WERI-Rb-1 (cell line): ENCODE results near the gene CNTNAP2.

Source experiments
- DNase-seq: peaks from one replicate; pipeline ENCODE4 v3.0.0-alpha.2; 2020
- H3K27ac ChIP-seq: fragments of 250-450 bp; sonication (Bioruptor Pico); 2 replicates; pipeline ENCODE4 v1.5.1; 2020; ENCODE audit warnings: mild to moderate bottlenecking, moderate library complexity
- H3K27me3 ChIP-seq: fragments of 250-450 bp; sonication (Bioruptor Pico); 2 replicates; pipeline ENCODE4 v1.5.1; 2021; ENCODE audit warnings: mild to moderate bottlenecking, low read depth, moderate library complexity; ENCODE audit not compliant: insufficient read depth, severe bottlenecking
- H3K36me3 ChIP-seq: fragments of 250-450 bp; sonication (Bioruptor Pico); 2 replicates; pipeline ENCODE4 v1.5.1; 2020; ENCODE audit warnings: mild to moderate bottlenecking, moderate library complexity
- H3K4me3 ChIP-seq: 2 replicates; pipeline ENCODE4 v1.5.1; 2011; ENCODE audit warnings: low read depth, mild to moderate bottlenecking, control low read depth, low read length
- H3K9me3 ChIP-seq: fragments of 250-450 bp; sonication (Bioruptor Pico); 2 replicates; pipeline ENCODE4 v1.5.1; 2021; ENCODE audit warnings: mild to moderate bottlenecking, moderate library complexity; ENCODE audit not compliant: severe bottlenecking
- TF ChIP-seq, protein P1 (sequence below): IDR thresholded peaks from 2 replicates; pipeline ENCODE4 v1.5.1; 2011; ENCODE audit warnings: low read depth, mild to moderate bottlenecking, control low read depth, inconsistent platforms, low read length

Gene CNTNAP2

GRCh38 chr7:148042935-148043631 is 1926.5 kb downstream of the CNTNAP2 start:
- Histone ChIP-seq H3K36me3 (no peaks in the 10 kb centered on the region), H3K27me3 (no peaks in the 10 kb centered on the region), H3K4me3 (no peak overlapping the region), H3K9me3 (no peaks in the 10 kb centered on the region), H3K27ac (no peak overlapping the region)
- TF ChIP-seq, protein P1, sequence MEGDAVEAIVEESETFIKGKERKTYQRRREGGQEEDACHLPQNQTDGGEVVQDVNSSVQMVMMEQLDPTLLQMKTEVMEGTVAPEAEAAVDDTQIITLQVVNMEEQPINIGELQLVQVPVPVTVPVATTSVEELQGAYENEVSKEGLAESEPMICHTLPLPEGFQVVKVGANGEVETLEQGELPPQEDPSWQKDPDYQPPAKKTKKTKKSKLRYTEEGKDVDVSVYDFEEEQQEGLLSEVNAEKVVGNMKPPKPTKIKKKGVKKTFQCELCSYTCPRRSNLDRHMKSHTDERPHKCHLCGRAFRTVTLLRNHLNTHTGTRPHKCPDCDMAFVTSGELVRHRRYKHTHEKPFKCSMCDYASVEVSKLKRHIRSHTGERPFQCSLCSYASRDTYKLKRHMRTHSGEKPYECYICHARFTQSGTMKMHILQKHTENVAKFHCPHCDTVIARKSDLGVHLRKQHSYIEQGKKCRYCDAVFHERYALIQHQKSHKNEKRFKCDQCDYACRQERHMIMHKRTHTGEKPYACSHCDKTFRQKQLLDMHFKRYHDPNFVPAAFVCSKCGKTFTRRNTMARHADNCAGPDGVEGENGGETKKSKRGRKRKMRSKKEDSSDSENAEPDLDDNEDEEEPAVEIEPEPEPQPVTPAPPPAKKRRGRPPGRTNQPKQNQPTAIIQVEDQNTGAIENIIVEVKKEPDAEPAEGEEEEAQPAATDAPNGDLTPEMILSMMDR, result no peak
- no peak for DNase-seq

DNA sequence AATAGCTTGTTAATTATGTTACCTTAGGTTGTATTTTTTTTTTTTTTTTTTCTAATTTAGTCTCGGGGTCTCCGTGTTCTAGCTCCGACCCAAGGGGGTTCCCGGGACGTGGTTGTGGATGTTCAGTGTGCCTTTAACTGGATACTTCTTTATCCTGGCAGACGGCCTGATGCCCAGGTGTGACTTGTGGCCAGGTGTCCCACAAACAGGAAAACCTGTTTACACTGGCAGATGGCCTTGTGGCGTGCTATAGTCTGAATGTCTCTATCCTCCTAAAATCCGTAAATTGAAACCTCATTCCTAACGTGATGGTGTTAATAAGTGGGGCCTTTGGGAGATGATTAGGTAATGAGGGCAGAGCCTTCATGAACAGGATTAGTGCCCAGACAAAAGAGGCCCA is 1927.6 kb downstream of the CNTNAP2 start:
- Histone ChIP-seq H3K9me3 (no peaks in the 10 kb centered on the region), H3K36me3 (no peaks in the 10 kb centered on the region), H3K4me3 (no peak overlapping the region), H3K27me3 (no peaks in the 10 kb centered on the region), H3K27ac (no peak overlapping the region)
- no peak for DNase-seq
- TF ChIP-seq, protein P1, result no peak

- Histone ChIP-seq H3K36me3 (no peaks in the 10 kb centered on the region), H3K27me3 (no peaks in the 10 kb centered on the region), H3K4me3 (no peak overlapping the region), H3K9me3 (no peaks in the 10 kb centered on the region), H3K27ac (no peak overlapping the region)
- no peak for DNase-seq
- TF ChIP-seq, protein P1, result no peak
These were observed 1928.9 kb downstream of the CNTNAP2 start for GRCh38 chr7:148045521-148045920.

DNA sequence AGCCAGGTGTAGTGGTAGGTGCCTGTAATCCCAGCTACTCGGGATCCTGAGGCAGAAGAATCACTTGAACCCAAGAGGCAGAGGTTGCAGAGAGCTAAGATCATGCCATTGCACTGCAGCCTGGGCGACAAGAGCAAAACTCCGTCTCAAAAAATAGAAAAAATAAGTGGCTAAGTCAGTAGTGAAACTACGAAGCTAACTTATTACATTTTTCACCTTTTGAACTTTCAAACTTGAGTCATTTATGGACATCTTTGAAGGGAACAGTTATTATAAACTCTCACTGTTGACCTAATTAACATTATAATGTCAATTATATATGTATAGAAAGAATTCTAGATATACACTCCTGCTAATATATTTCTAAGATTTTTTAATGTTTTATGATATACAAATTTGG is 1932.5 kb downstream of the CNTNAP2 start:
- H3K27me3 ChIP-seq, result no peaks in the 10 kb centered on the region
- no peak for DNase-seq
- no peak overlapping the region for H3K27ac ChIP-seq
- H3K4me3 ChIP-seq, result no peak overlapping the region
- no peaks in the 10 kb centered on the region for H3K9me3 ChIP-seq
- no peaks in the 10 kb centered on the region for H3K36me3 ChIP-seq
- TF ChIP-seq, protein P1, result no peak

- H3K36me3 ChIP-seq, result no peaks in the 10 kb centered on the region
- H3K9me3 ChIP-seq, result no peaks in the 10 kb centered on the region
- no peak for DNase-seq
- no peaks in the 10 kb centered on the region for H3K27me3 ChIP-seq
- H3K4me3 ChIP-seq, result no peak overlapping the region
- TF ChIP-seq, protein P1, result no peak
- no peak overlapping the region for H3K27ac ChIP-seq
These were observed 1934.0 kb downstream of the CNTNAP2 start for GRCh38 chr7:148050492-148051158.

DNA sequence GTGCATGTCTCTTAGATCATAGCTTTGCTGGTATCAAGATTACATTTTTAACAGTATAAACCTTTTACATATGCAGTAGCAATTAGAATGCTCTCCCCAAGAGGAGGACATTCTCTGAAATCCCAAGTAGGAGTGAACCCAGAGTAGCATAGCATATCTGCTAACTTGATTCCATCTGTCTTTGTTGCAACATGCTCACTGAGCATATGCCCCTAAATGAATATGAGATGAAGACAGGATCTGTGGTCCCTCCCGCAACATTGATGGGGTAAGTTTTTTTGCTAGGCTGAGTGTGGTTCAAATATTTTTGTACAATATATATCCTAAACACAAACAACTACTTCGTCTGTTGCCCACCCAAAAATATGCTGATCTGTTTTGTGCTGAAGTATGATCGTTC is 1939.8 kb downstream of the CNTNAP2 start:
- TF ChIP-seq, protein P1, result no peak
- H3K27ac ChIP-seq, result no peak overlapping the region

More for the DNA sequence above, 1939.8 kb downstream of the CNTNAP2 start:
- Histone ChIP-seq H3K9me3 (no peaks in the 10 kb centered on the region), H3K4me3 (no peak overlapping the region), H3K27me3 (no peaks in the 10 kb centered on the region), H3K36me3 (no peaks in the 10 kb centered on the region)
- DNase-seq, result no peak
